Measurements from ENCODE around the gene SH3BP5. TPM values are rescaled to one million over a fixed set of nuclear protein-coding genes. Genes with fewer than 3 reads are reported as not detected.

SH3BP5 gene
- total RNA-seq, 2 donors from 2014 or later: 5.5 to 9.3 TPM

DNA sequence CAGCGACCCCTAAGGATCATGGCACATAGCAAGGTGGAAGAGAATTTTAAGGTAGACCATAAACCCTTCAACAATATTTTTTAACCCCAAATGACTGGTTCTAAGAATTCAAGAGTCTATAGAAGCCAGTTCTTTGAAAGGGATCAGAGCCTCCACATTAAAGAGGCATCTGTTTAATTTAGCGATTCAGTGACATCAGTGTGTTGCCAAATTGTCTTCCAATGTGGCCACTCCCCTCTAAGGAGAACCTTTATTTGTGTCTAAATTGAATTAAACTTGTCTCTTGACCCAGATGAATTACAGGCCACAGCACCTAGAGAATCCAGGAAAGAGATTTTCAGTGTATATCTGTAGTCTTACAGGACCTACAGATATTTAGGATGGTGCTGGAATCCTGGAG, 6.6 kb upstream of the SH3BP5 start:
- Histone ChIP-seq H3K9me3 (no peaks in the 10 kb centered on the region), H3K4me3 (no peak overlapping the region), H3K27me3 (no peaks in the 10 kb centered on the region), H3K36me3 (no peaks in the 10 kb centered on the region), H3K4me1 (no peaks in the 10 kb centered on the region), H3K9ac (ENCODE audit: low read depth in 2 of 2, low read length in 2 of 2) (no peak overlapping the region), H3K27ac (no peak overlapping the region)
- intact Hi-C loops (cut with DNase I): no loop called here
- no peak for DNase-seq
- no peak for TF ChIP-seq CTCF (IDR thresholded peaks at IDR 0.05)

- H3K9ac ChIP-seq (ENCODE audit: low read depth in 2 of 2, low read length in 2 of 2): no peak overlapping the region
- no peaks in the 10 kb centered on the region for H3K9me3 ChIP-seq
- no peak overlapping the region for H3K4me3 ChIP-seq
- no peaks in the 10 kb centered on the region for H3K36me3 ChIP-seq
- no peaks in the 10 kb centered on the region for H3K4me1 ChIP-seq
- intact Hi-C loops (cut with DNase I): no loop called here
- H3K27me3 ChIP-seq: no peaks in the 10 kb centered on the region
- no peak for TF ChIP-seq CTCF (IDR thresholded peaks at IDR 0.05)
- no peak overlapping the region for H3K27ac ChIP-seq
- no peak for DNase-seq
Measured at GRCh38 chr3:15337963-15338362, 5.6 kb upstream of the SH3BP5 start.

DNA sequence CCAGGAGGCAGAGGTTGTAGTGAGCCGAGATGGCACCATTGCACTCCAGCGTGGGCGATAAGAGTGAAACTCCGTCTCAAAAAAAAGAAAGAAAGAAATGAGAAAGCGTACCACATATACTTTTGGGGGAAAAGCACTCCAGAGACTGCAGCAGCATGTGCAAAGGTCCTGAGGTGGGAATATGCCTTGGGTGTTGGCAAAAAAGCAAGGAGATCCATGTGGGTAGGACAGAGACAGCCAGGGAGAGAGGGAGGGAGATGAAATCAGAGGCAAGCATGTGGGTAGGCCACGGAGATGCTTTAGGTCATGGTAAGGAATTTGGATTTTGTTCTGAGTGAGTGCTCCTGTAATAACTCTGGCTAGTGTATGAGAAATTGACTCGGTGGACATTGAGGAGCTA, 3.7 kb upstream of the SH3BP5 start:
- intact Hi-C loops (cut with DNase I): no loop called here

DNA sequence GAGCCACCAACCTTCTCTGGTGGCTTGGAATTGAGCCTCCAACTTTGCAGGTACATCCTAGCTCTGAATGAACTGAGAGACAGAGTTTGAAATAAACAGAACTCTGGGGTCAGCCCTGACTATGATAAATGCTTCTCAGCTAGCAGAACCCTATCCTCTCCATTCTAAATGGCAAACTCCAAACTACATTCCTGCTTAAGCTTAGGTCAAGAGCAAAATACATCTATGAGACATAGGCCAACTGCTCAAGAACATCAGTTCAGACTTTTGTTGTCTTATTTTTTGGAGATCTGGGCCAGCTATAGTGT, 1.5 kb upstream of the SH3BP5 start:
- TF ChIP-seq CTCF (IDR thresholded peaks at IDR 0.05): no peak
- H3K27ac ChIP-seq: no peak overlapping the region
- no peak overlapping the region for H3K4me3 ChIP-seq
- H3K9me3 ChIP-seq: no peaks in the 10 kb centered on the region
- no peak for DNase-seq
- intact Hi-C loops (cut with DNase I): loop anchor here (5.0 kb wide), 1 partner anchor 67 kb away; no protein-coding TSS in a partner anchor
- H3K9ac ChIP-seq (ENCODE audit: low read depth in 2 of 2, low read length in 2 of 2): no peak overlapping the region
- H3K36me3 ChIP-seq: no peaks in the 10 kb centered on the region
- no peaks in the 10 kb centered on the region for H3K27me3 ChIP-seq
- H3K4me1 ChIP-seq: no peaks in the 10 kb centered on the region

More for the DNA sequence above, 3.7 kb upstream of the SH3BP5 start:
- H3K4me1 ChIP-seq: no peaks in the 10 kb centered on the region
- DNase-seq: no peak
- H3K27ac ChIP-seq: no peak overlapping the region
- no peak overlapping the region for H3K4me3 ChIP-seq
- H3K9me3 ChIP-seq: no peaks in the 10 kb centered on the region
- H3K9ac ChIP-seq (ENCODE audit: low read depth in 2 of 2, low read length in 2 of 2): no peak overlapping the region
- H3K27me3 ChIP-seq: no peaks in the 10 kb centered on the region
- H3K36me3 ChIP-seq: no peaks in the 10 kb centered on the region
- no peak for TF ChIP-seq CTCF (IDR thresholded peaks at IDR 0.05)

GRCh38 chr3:15333099-15333955, 941 bp upstream of the SH3BP5 start:
- H3K27ac ChIP-seq: no peak overlapping the region
- H3K27me3 ChIP-seq: no peaks in the 10 kb centered on the region
- no peak for DNase-seq
- H3K36me3 ChIP-seq: no peaks in the 10 kb centered on the region
- no peaks in the 10 kb centered on the region for H3K4me1 ChIP-seq
- H3K9ac ChIP-seq (ENCODE audit: low read depth in 2 of 2, low read length in 2 of 2): peak overlapping the region in 1 of 2 donors; percentile 38
- intact Hi-C loops (cut with DNase I): loop anchor here (5.0 kb wide), 1 partner anchor 66 kb away; no protein-coding TSS in a partner anchor
- TF ChIP-seq CTCF (IDR thresholded peaks at IDR 0.05): no peak
- H3K9me3 ChIP-seq: no peaks in the 10 kb centered on the region
- H3K4me3 ChIP-seq: peak overlapping the region; percentile 62
